ENCODE data around the gene AQP5.

The AQP5 gene

GRCh38 chr12:49939307-49939706 lies 22.4 kb upstream of the AQP5 start:
- DNase-seq (ENCODE audit: low read depth): no peak
- no peak for TF ChIP-seq CTCF (conservative IDR thresholded peaks at IDR 0.05; ENCODE audit: control insufficient read depth, insufficient read depth, low read depth, low read length)

GRCh38 chr12:49939707-49940106 lies 22.0 kb upstream of the AQP5 start:
- H3K4me3 ChIP-seq (ENCODE audit: control insufficient read depth, low read depth, low read length): no peak overlapping the region
- no peak for DNase-seq (ENCODE audit: low read depth)
- no peak for TF ChIP-seq CTCF (conservative IDR thresholded peaks at IDR 0.05; ENCODE audit: control insufficient read depth, insufficient read depth, low read depth, low read length)

More at GRCh38 chr12:49939307-49939706, 22.4 kb upstream of the AQP5 start:
- no peak overlapping the region for H3K4me3 ChIP-seq (ENCODE audit: control insufficient read depth, low read depth, low read length)

- H3K4me3 ChIP-seq (ENCODE audit: control insufficient read depth, low read depth, low read length): no peak overlapping the region
- TF ChIP-seq CTCF (conservative IDR thresholded peaks at IDR 0.05; ENCODE audit: control insufficient read depth, insufficient read depth, low read depth, low read length): no peak
- DNase-seq (ENCODE audit: low read depth): no peak
Observed at GRCh38 chr12:49941556-49942511, 19.8 kb upstream of the AQP5 start.

GRCh38 chr12:49942512-49942893 lies 19.2 kb upstream of the AQP5 start:
- no peak for TF ChIP-seq CTCF (conservative IDR thresholded peaks at IDR 0.05; ENCODE audit: control insufficient read depth, insufficient read depth, low read depth, low read length)
- H3K4me3 ChIP-seq (ENCODE audit: control insufficient read depth, low read depth, low read length): no peak overlapping the region
- DNase-seq (ENCODE audit: low read depth): no peak

- TF ChIP-seq CTCF (conservative IDR thresholded peaks at IDR 0.05; ENCODE audit: control insufficient read depth, insufficient read depth, low read depth, low read length): no peak
- DNase-seq (ENCODE audit: low read depth): no peak
- H3K4me3 ChIP-seq (ENCODE audit: control insufficient read depth, low read depth, low read length): no peak overlapping the region
Observed at GRCh38 chr12:49942921-49943624, 18.6 kb upstream of the AQP5 start.

GRCh38 chr12:49943625-49943960 lies 18.1 kb upstream of the AQP5 start:
- no peak for TF ChIP-seq CTCF (conservative IDR thresholded peaks at IDR 0.05; ENCODE audit: control insufficient read depth, insufficient read depth, low read depth, low read length)
- no peak overlapping the region for H3K4me3 ChIP-seq (ENCODE audit: control insufficient read depth, low read depth, low read length)
- DNase-seq (ENCODE audit: low read depth): no peak
